Suprapubic skin (tissue), 4 donors: ENCODE data around the gene CHDH. TPM values are rescaled to one million over a fixed set of nuclear protein-coding genes. Genes with fewer than 3 reads are reported as not detected.

Source experiments
- DNase-seq, 2 donors: peaks; one replicate each; pipeline ENCODE4 v3.0.0-alpha.2; 2019; ENCODE audit warnings: low spot score in 2 of 2
- H3K27ac ChIP-seq: fragments of 200-600 bp; sonication (generic); one replicate; pipeline ENCODE4 v1.5.1; 2019
- H3K27me3 ChIP-seq: fragments of 200-600 bp; sonication (generic); one replicate; pipeline ENCODE4 v1.5.1; 2019
- H3K36me3 ChIP-seq: fragments of 200-600 bp; sonication (generic); one replicate; pipeline ENCODE4 v1.5.1; 2019
- H3K4me1 ChIP-seq: fragments of 200-600 bp; sonication (generic); one replicate; pipeline ENCODE4 v1.5.1; 2019
- H3K4me3 ChIP-seq: fragments of 200-600 bp; sonication (generic); one replicate; pipeline ENCODE4 v1.5.1; 2019; ENCODE audit warnings: mild to moderate bottlenecking
- H3K9me3 ChIP-seq: fragments of 200-600 bp; sonication (generic); one replicate; pipeline ENCODE4 v1.5.1; 2019
- EP300 ChIP-seq: sonication (generic); formaldehyde crosslinking; IDR thresholded peaks from one replicate; pipeline ENCODE4 v1.6.1; 2017; ENCODE audit warnings: antibody characterized with exemption
- POLR2A ChIP-seq, 2 donors: fragments of 450-650 bp; IDR thresholded peaks; one replicate each; pipeline ENCODE4 v1.6.1; 2017; ENCODE audit warnings: antibody characterized with exemption in 2 of 2, mild to moderate bottlenecking in 2 of 2, moderate library complexity in 2 of 2
- POLR2AphosphoS5 ChIP-seq, 3 donors: sonication (generic); formaldehyde crosslinking; IDR thresholded peaks; one replicate each; pipeline ENCODE4 v1.6.1; 2017; ENCODE audit warnings: antibody characterized with exemption in 3 of 3
- WGBS: methylation state at CpG from one replicate; pipeline ENCODE4 v1.1.5; 2018; 5-methylcytosine and 5-hydroxymethylcytosine counted together
- total RNA-seq, 4 donors: library from RNA; depleted of rRNA; stranded (reverse); fragments of >200 nt; gene quantifications; one replicate each; pipeline ENCODE4 v1.1.0, GENCODE V29; 2016
- TF ChIP-seq, protein P1 (sequence below), 2 donors: fragments of 200-600 bp in 1 of 2; fragments of 450-650 bp in 1 of 2; sonication (generic) in 1 of 2; IDR thresholded peaks; one replicate each; pipeline ENCODE4 v1.5.1; 2016 to 2019; ENCODE audit warnings: antibody characterized with exemption in 2 of 2, mild to moderate bottlenecking in 1 of 2, moderate library complexity in 1 of 2

CHDH gene
- total RNA-seq, 4 donors from 2014 or later = 6.0 to 26.4 (median 9.3) TPM

GRCh38 chr3:53836084-53836872 lies 9.9 kb downstream of the CHDH start:
- no peaks in the 10 kb centered on the region for H3K4me1 ChIP-seq
- H3K27me3 ChIP-seq = no peaks in the 10 kb centered on the region
- TF ChIP-seq EP300 (no peak), POLR2AphosphoS5 (IDR thresholded peaks at IDR 0.05) (no peak), POLR2A (IDR thresholded peaks at IDR 0.05) (no peak)
- TF ChIP-seq, protein P1, sequence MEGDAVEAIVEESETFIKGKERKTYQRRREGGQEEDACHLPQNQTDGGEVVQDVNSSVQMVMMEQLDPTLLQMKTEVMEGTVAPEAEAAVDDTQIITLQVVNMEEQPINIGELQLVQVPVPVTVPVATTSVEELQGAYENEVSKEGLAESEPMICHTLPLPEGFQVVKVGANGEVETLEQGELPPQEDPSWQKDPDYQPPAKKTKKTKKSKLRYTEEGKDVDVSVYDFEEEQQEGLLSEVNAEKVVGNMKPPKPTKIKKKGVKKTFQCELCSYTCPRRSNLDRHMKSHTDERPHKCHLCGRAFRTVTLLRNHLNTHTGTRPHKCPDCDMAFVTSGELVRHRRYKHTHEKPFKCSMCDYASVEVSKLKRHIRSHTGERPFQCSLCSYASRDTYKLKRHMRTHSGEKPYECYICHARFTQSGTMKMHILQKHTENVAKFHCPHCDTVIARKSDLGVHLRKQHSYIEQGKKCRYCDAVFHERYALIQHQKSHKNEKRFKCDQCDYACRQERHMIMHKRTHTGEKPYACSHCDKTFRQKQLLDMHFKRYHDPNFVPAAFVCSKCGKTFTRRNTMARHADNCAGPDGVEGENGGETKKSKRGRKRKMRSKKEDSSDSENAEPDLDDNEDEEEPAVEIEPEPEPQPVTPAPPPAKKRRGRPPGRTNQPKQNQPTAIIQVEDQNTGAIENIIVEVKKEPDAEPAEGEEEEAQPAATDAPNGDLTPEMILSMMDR (IDR thresholded peaks at IDR 0.05) = no peak
- no peaks in the 10 kb centered on the region for H3K36me3 ChIP-seq
- H3K27ac ChIP-seq = no peak overlapping the region
- H3K9me3 ChIP-seq = no peaks in the 10 kb centered on the region
- DNase-seq = peak in 1 of 2 donors; percentile 61
- 94% methylated on average over 8 of the region's 9 CpGs for WGBS
- no peak overlapping the region for H3K4me3 ChIP-seq

GRCh38 chr3:53835257-53835656 lies 11.0 kb downstream of the CHDH start:
- no peak for DNase-seq
- Histone ChIP-seq H3K4me1 (no peaks in the 10 kb centered on the region), H3K4me3 (no peak overlapping the region), H3K9me3 (no peaks in the 10 kb centered on the region), H3K27me3 (no peaks in the 10 kb centered on the region), H3K27ac (no peak overlapping the region), H3K36me3 (no peaks in the 10 kb centered on the region)
- 86% methylated on average over 1 of the region's 1 CpG for WGBS
- TF ChIP-seq POLR2A (IDR thresholded peaks at IDR 0.05) = no peak
- no peak for TF ChIP-seq EP300
- TF ChIP-seq, protein P1 (IDR thresholded peaks at IDR 0.05) = no peak
- no peak for TF ChIP-seq POLR2AphosphoS5 (IDR thresholded peaks at IDR 0.05)

GRCh38 chr3:53834429-53835095 lies 11.7 kb downstream of the CHDH start:
- no peaks in the 10 kb centered on the region for H3K4me1 ChIP-seq
- DNase-seq = no peak
- no peaks in the 10 kb centered on the region for H3K27me3 ChIP-seq
- WGBS = 88% methylated on average over 6 of the region's 6 CpGs
- TF ChIP-seq EP300 (no peak), POLR2AphosphoS5 (IDR thresholded peaks at IDR 0.05) (no peak), POLR2A (IDR thresholded peaks at IDR 0.05) (no peak)
- TF ChIP-seq, protein P1 (IDR thresholded peaks at IDR 0.05) = no peak
- H3K27ac ChIP-seq = no peak overlapping the region
- H3K4me3 ChIP-seq = no peak overlapping the region
- H3K9me3 ChIP-seq = no peaks in the 10 kb centered on the region
- H3K36me3 ChIP-seq = no peaks in the 10 kb centered on the region

DNA sequence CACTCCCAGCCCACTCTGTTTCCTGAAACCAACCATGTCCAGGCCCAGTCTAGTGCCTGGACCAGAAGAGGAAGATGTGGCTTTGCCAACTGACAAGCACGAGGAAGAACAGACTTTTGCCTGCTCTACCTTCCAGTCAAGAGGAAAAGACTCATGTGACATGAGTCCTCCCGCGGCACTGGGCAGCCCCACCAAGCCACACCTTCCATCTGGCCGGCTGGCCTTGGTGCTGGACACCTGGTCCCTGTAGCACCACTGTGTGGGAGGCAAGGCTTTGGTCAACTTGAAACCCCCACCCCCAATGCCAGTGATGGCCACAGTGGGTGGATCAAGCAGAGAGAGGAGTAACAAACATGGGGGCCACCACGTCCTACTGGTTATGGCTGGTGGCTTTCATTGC lies 12.5 kb downstream of the CHDH start:
- H3K27me3 ChIP-seq = no peaks in the 10 kb centered on the region
- no peaks in the 10 kb centered on the region for H3K4me1 ChIP-seq
- no peak for DNase-seq
- no peak overlapping the region for H3K27ac ChIP-seq
- H3K4me3 ChIP-seq = no peak overlapping the region
- TF ChIP-seq POLR2AphosphoS5 (IDR thresholded peaks at IDR 0.05) (no peak), POLR2A (IDR thresholded peaks at IDR 0.05) (no peak)
- WGBS = 84% methylated on average over 2 of the region's 5 CpGs
- H3K36me3 ChIP-seq = no peaks in the 10 kb centered on the region
- no peaks in the 10 kb centered on the region for H3K9me3 ChIP-seq

DNA sequence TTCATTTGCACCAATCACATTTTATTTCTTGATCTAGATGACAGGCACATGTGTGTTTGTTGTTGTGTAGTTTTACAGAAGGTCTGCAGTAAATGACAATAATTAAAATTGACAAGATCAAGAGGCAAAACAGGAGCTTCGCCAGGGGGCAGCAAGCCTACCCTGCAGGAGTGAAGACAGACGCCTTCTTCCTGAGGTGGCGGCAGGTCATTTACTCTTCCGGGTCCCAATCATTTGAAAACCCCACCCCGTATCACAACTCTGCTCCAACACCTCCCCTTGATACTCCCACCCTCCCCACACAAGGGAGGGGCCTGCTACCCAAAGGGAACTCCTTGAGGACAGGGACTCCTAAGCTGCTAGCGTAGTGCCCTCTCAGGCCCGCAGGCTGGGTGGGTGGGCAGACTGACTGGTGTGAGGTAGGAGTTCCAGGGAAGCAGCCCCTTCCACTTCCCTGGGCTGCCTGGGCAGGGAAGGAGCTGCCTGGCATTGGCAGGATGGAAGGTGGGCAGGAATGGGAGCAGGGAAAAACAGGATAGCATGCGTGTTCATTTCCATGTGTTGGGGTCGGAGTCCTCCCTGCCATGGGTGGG lies 13.1 kb downstream of the CHDH start:
- no peak overlapping the region for H3K4me3 ChIP-seq
- 85% methylated on average over 9 of the region's 9 CpGs for WGBS
- H3K4me1 ChIP-seq = no peaks in the 10 kb centered on the region
- no peaks in the 10 kb centered on the region for H3K27me3 ChIP-seq
- H3K36me3 ChIP-seq = no peaks in the 10 kb centered on the region
- H3K27ac ChIP-seq = no peak overlapping the region
- DNase-seq = peak in 1 of 2 donors; percentile 78
- no peaks in the 10 kb centered on the region for H3K9me3 ChIP-seq
- TF ChIP-seq EP300 = no peak

DNA sequence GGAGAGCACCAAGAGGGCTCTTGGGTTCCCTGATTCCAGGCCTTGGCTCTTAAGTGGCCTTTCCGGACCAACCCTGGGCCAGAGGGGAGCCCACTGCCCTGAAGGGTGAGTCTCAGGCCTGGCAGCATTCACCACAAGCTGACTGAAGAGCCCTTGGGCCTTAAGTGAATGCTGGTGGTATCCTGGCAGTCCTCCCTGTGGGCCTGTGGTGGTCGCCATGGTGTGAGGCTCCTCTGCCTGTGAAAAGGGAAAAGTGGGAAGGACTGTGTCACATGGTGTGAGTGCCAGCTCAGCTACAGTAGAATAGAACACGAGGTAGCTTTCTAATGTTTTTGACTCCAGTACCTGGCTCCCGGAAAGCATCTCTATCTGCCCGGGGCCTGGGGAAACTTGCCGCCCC lies 15.3 kb downstream of the CHDH start:
- TF ChIP-seq POLR2AphosphoS5 (IDR thresholded peaks at IDR 0.05) = no peak
- TF ChIP-seq EP300 = no peak
- TF ChIP-seq, protein P1 (IDR thresholded peaks at IDR 0.05) = no peak
- no peak for TF ChIP-seq POLR2A (IDR thresholded peaks at IDR 0.05)
- no peak for DNase-seq

More for the DNA sequence above, 15.3 kb downstream of the CHDH start:
- no peaks in the 10 kb centered on the region for H3K4me1 ChIP-seq
- no peak overlapping the region for H3K27ac ChIP-seq
- no peaks in the 10 kb centered on the region for H3K27me3 ChIP-seq
- no peaks in the 10 kb centered on the region for H3K9me3 ChIP-seq
- H3K36me3 ChIP-seq = no peaks in the 10 kb centered on the region
- 87% methylated on average over 6 of the region's 6 CpGs for WGBS
- H3K4me3 ChIP-seq = no peak overlapping the region
